NT2/D1 (cell line): ENCODE measurements around the gene CA11.

Experiments
- SUZ12 ChIP-seq: IDR thresholded peaks from 2 replicates; pipeline ENCODE4 v1.6.1; 2011; ENCODE audit not compliant: insufficient read length, insufficient read depth; ENCODE audit errors: extremely low read depth
- YY1 ChIP-seq: IDR thresholded peaks from 2 replicates; pipeline ENCODE4 v1.6.1; 2011; ENCODE audit not compliant: insufficient read length, insufficient read depth

DNA sequence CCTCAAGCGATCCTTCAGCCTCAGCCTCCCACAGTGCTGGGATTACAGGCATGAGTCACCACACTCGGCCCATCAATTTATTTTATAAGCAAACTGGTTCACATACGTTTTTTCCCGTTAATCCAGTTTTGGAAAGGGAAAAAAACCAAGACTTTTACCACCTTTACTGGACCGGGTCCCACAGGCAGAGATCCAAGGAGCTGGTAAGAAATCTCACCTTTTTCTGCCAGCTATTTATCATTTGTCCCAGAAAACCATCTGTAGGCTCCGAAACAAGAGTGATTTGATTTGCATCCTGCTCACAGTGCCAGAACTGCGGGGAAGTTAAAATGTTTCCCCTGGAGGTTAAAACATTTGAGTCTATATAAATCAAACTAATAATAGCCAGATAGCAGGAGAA is 43.5 kb upstream of the CA11 start:
- TF ChIP-seq YY1 (no peak), SUZ12 (no peak)
